Lung microvascular endothelial cell (primary cell): Measurements from ENCODE around the gene SCNM1. TPM values are rescaled to one million over a fixed set of nuclear protein-coding genes. Genes with fewer than 3 reads are reported as not detected.
"Not testable (repeated sequence)": the region's sequence is repeated elsewhere in the genome, so short reads cannot be mapped to it uniquely, and the experiment has no call there.

Source experiments
- DNase-seq, 2 donors: peaks; one replicate each; pipeline versions ENCODE4 v3.0.0 to v3.0.0-alpha.2; 2010; ENCODE audit warnings: low read depth in 2 of 2
- total RNA-seq: library from RNA; depleted of rRNA; stranded (reverse); fragments of >200 nt; gene quantifications from 2 replicates; pipeline ENCODE4 v1.2.1, GENCODE V29; 2014

The SCNM1 gene
- total RNA-seq, 1 donor from 2014 or later, result 26.8 TPM

DNA sequence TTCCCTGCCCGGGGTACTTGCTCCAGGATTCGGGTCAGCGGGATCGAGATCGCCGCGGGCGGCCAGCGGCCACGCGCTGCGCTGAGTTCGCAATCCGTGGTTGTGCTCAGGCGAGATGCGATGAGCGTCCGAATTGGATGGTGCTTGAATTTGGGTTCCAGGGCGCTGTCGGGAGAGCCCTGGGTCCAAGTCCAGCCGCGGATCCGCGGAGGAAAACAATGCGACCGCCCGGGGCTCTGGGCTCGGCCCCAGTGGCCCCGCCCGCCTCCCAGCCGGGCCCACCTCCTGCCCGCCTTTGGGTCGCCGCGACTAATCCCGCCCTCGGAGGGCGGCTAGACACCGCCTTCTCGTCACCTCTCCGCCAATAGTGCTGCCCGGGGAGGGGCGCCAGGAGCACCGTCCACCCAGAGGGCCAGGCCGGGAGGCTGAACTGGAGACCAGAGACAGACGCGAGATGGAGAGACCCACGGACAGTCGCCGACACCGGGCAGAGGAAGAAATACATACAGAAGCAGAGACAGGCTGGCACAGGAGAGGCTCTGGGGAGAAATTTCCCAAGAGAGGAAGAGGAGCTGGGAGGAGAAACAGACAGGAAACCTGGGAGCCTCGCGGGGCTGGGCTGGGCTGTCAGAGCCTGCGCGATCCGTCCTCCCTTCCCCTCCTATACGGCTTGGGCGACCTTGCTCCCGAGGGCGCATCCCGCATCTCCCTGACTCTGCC, 19.4 kb upstream of the SCNM1 start, which contains the start of gene SEMA6C:
Gene SEMA6C (minus strand): TSS at position 220 of the 720 bp plus-strand sequence. CDS start 4,010 bp downstream, outside the sequence.
- peak; percentile 92 to 93 for DNase-seq

DNA sequence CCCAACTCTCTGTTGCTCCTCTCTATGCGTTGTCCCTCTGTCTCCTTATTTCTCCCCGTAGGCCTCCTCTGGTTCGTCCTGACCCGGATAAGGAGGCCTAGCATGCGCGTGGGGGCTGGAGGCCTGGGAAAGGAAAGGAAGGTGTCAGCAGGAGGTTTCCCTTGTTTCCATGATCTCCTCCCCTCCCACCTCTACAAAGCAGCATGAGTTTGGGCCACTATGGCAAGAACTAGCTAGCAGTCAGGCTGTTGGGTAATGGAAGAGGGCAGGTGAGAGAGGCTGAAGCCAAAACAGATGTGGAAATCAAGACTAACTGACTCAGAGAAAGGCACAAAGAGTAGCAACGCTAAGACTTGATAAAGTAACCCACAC, 18.8 kb upstream of the SCNM1 start:
- DNase-seq, result peak; percentile 42 to 50

DNA sequence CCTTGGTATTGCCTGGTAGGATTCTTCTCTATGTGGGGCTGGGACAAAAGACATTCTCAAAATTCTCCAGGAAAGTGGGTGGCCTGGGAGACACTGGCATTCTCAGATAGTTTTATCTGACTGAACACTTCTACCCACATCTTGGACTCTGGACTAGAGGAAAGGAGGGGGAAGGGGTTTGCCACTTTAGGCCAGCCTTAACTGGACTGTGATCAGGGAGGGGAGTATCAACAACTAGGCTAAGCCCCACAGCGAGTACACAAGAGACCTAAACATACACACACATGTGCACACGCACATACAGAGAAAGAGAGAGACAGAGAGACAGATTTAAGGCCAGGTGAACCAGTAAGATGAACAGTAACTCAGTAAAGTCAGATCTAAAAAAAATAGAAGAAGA, 18.3 kb upstream of the SCNM1 start:
- no peak for DNase-seq

DNA sequence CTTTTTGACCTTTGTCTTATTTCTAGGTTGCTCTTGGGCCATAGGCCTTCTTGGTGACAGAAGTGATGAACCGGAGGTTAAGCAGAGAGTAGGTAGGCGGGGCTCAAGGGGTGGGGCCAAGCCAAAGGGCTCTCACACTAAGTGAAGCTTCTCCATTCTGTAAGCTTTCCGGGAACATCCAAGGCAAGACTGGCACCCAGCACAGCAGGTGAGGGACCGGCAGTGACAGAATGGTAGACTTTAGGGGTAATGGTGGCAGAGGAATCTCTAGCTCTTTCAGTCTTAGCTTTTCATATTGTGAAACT, 9.5 kb upstream of the SCNM1 start, which contains the start of gene TNFAIP8L2:
Gene TNFAIP8L2 (plus strand): TSS at position 135 of the 305 bp plus-strand sequence. CDS start 2,049 bp downstream, outside the sequence.
- DNase-seq, result no peak

DNA sequence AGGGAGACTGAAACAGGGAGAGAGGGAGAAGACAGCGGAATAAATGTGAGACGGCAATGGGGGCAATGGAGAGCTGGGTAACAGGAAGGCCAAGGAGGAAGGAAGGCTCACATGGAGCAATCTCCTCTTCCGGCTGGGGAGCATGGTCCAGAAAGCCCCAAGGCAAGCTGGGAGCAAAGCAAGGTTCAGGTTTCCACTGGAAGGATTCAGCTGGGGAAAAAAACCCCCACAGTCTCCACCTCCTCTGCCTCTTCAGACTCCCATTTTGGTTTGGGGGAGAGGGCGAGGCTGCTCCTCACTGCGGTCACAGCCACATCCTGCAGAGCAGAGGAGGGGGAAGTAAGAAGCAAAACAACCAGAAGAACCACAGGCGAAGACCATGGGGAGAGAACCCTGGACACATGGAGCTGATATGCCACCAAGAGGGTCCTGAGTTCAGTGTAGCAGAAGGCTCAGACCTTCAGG, 8.8 kb upstream of the SCNM1 start:
- DNase-seq, result no peak

DNA sequence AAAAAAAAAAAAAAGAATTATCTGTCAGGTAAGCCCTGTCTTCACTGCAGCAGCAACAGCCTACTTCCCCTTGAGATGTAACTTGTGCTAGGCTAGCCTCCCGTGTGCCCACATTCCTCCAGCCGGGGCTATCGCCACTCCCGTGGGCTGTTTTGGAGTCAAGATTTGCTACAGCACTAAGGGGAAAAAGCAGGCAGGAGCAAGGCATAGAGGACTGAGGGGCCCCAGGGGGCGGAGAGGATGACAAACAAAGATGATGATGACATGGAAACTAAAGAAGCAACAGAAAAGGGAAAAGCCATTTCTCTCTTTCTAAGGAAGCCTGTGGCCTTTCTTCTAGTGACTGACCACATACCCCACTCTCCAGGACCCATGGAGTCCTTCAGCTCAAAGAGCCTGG, 7.6 kb upstream of the SCNM1 start:
- DNase-seq, result no peak

DNA sequence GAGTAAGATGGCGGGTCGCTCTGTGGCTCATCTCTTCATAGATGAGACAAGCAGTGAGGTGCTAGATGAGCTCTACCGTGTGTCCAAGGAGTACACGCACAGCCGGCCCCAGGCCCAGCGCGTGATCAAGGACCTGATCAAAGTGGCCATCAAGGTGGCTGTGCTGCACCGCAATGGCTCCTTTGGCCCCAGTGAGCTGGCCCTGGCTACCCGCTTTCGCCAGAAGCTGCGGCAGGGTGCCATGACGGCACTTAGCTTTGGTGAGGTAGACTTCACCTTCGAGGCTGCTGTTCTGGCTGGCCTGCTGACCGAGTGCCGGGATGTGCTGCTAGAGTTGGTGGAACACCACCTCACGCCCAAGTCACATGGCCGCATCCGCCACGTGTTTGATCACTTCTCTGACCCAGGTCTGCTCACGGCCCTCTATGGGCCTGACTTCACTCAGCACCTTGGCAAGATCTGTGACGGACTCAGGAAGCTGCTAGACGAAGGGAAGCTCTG, 7.1 kb upstream of the SCNM1 start:
- peak in 1 of 2 donors; percentile 75 for DNase-seq

DNA sequence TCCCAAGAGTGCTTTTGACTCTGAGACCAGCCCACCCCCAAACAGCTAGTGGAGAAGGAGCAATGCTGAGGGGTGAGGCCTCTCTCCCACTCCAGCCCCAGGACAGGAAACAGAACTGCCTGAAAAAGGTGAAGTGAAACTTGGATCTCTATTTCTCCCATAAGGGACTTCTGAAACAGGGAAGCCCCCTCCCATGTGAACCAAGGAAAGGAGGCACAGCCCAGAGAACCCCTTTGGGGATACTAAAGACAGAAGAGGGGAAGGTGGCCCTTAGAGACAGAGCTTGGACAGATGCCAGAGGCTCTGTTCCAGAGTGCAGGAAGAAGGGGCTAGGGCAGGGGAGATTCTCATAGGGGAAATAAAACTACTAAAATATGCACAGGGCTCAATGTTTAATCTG, 6.6 kb upstream of the SCNM1 start:
- DNase-seq, result no peak

DNA sequence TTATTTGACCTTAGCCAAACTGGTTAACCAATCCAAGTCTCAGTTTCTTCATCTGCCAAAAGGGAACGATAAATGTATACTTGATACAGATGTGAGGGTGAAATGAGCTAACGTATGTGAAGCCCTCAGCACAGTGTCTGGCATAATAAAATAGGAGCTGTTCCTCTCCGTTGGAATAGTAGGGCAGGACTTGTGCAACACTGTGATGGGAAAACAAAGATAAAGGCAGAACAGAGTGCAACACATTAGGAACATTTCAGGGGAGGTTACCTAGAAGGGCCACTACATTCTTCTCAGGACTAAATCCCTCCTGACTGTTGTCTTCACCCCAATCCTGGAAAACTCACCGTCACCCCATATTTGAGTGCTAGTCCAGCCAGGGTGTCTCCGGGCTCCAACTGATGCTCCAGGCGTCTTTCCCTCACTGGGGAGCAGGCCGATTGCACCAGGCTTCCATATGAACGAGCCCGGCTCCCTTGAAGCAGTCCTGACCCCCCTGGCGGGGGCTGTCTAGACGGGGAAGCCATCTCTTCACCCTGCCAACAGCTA, 1.1 kb upstream of the SCNM1 start:
- DNase-seq, result peak in 1 of 2 donors; percentile 16

DNA sequence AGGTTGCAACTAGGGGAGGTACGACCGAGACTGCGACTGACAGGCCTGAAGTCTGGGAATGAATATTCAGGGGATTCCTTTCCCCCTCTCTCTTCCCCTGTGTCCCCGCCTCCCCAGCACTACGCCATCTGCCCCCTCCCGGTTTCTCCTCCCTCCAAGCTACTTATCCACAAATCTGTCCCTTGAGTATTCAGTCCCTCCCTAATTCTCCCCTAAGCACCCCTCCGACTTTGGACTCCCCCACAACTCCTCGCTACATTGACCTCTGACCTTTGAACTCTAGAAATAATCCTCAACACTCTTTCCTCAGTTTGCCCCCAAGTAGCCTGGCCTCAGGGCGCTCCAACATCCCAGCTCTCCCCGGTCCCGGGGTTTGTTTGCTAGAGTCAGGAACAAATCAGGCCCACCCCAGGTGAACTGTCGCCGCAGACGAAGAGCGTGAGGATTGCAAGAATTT, 635 bp upstream of the SCNM1 start:
- DNase-seq, result peak; percentile 33 to 46

DNA sequence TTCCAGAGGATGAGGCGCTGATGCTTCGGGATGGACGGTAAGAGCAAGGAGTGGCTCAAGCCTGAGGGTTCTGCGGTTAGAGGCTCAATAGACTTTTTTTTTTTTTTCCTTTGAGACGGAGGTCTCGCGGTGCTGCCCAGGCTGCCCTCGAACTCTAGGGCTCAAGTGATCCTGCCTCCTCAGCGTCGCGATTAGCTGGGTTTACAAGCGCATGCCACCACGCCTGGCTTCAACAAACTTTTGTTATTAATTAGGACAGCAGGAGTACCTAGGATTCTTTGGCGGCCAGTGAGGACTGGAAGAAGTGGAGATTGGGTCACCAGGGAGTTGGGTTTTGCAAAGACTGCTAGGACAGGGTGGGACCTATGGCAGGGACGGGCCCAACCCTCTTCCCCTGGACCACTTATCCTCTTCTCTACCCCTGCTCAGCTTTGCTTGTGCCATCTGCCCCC, 587 bp downstream of the SCNM1 start:
- peak; percentile 20 to 64 for DNase-seq

DNA sequence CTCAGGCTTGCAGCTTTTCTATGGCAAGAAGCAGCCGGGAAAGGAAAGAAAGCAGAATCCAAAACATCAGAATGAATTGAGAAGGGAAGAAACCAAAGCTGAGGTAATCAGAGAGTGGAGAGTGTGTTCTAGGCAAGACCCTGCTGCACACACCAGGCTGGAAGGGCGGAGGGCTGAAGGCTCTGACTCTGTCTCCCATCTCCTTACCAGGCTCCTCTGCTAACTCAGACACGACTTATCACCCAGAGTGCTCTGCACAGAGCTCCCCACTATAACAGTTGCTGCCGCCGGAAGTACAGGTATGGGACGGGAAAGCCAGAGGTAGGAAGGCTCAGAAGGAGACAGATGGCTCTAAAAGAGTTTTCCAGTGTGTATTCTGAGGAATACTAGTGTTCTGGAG, 1.2 kb downstream of the SCNM1 start:
- no peak for DNase-seq

DNA sequence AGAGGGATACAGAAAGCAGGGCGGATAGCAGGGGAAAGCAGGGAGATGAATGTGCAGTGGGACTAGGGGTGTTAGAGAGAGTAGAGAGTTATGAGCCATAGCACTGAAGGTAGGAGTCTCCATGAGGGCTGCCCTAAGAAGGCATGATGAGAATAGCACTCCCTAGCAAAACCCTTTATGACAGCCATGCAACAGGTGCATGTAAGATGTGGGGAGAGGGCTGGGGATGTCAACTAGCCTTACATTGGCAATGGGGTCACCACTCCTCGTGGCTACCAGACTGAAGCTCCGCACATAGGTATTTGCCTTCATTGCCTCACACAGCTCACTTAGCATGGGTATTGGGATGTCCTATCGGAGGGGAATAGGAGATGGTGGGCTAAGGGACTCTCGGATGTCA, 5.2 kb downstream of the SCNM1 start:
- no peak for DNase-seq

DNA sequence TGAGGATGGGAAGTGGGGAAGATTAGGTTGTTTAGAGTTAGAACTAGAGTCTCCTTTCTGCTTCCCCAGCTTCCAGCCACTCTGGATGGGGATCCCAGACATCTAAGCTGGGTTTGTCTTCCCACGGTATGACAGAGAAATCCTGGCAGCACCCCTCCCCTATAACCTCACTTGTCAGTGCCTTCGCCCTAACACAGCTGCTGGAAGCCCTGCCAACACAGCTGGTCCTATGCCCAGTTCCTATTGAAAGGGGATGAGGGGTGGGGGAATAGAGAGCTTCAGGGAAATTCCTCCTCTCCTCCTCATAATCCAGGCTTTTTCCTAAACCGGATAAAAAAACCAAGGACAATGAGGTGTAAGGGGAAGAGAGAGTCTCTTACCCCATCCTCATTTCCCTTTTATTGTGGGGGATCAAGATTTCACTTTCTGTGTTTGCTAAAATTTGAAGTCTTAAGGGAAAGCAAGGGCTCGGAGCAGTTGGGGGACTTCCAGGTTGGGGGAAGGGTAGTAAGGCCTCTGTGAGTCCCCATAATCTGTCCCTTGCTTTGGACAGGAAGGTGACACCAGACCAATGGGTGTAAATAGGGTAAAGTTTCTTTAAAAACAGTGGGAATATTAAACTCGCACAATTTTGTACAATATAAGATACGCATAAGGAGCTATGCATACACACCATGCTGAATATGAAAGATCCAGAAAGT, 9.2 kb downstream of the SCNM1 start:
- peak in 1 of 2 donors; percentile 33 for DNase-seq

DNA sequence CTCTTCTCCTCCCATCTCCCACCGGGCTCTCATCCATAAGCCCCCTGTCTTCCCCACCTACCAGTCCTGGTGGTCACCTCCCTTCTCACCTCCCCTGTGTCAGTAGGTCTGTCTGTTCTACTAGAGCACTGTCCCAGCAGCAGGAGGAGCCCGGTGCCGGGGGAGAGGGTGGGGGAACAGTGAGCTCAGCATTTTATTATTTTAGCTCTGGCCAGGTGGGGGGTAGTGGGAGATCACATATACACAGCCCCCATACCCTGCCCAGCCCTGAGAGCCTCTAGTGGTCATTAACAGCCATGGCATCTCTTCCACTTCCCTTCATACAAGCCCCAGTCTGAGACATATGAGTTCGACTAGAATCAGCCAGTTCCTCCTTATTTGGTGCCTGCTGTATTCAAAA, 9.9 kb downstream of the SCNM1 start, which contains the start of gene TMOD4:
Gene TMOD4 (minus strand): TSS at position 119 of the 400 bp plus-strand sequence. CDS start 1,106 bp downstream, outside the sequence.
- peak; percentile 45 to 51 for DNase-seq

DNA sequence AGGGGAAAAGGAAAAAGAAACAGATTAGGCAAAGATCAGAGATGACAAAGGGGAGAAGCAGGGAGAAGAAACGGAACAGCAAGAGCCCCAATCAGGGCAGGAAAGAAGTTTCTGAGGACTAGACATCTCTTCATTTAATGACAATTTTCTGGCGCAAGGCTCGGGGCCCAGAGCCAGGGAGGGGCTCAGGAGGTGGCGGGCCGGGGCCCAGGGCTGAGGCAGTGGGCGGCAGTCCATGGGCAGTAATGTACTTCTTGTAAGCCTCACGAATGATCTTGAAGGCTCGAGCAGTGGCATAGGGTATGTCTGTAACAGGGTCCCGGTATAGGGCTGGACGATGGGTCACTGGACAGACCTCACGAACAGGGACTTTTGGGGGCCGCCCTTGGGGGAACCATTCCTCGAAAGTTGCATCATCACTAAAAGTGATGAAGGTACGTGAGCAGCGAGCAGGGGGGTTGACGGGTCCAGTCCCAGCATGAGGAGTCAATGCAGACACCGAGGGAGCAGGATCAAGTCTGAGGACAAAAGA, 10.6 kb downstream of the SCNM1 start:
- no peak for DNase-seq

DNA sequence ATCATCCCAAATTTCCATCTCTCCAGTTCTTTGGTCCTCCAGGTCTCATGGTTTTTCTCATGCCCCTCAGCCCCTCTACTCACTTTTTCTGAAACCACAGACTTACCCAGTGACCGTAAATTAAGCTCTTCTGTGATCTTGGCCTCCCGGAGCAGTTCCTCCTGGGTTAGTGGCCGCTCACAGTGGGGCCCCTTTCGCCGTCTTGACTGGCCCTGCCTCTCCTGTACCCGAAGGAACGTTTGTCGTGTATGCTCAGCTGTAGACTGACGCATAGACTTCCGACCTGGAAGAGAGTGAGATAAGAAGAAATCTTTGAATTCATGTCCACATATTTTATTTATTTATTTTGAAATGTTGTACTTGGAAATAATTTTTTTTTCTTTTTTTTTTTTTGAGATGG, 18.3 kb downstream of the SCNM1 start:
- no peak for DNase-seq

DNA sequence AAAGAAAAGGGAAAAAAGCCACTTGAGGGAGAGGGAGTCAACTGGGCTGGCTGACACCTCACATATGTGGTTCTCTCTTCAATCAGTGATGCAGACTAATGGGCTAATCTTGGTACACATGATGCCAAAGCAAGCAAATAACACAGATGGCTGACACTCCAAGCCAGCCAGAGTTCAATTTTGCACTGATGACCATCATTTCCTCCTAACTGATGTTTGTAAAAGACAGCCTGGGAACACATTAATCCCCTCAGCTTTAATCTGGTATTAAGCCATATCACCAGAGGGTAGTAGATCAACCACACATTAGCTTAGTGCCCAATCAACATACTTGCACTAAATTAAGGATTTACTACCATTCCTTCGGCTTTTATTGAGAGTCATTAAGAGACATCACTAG, 21.3 kb downstream of the SCNM1 start:
- DNase-seq, result no peak

DNA sequence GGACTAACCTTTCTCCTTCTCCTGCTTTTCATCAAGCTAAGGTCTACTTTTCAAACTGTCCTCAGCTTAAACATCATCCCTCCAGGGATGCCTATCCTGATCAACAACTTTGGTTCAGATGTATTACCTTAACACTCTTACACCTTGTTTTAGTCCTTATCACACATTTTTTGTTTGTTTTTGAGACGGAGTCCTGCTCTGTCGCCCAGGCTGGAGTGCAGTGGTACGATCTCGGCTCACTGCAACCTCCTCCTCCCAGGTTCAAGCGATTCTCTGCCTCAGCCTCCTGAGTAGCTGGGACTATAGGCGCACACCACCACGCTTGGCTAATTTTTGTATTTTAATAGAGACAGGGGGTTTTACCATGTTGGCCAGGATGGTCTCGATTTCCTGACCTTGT, 22.7 kb downstream of the SCNM1 start:
- DNase-seq, result not testable (repeated sequence)

DNA sequence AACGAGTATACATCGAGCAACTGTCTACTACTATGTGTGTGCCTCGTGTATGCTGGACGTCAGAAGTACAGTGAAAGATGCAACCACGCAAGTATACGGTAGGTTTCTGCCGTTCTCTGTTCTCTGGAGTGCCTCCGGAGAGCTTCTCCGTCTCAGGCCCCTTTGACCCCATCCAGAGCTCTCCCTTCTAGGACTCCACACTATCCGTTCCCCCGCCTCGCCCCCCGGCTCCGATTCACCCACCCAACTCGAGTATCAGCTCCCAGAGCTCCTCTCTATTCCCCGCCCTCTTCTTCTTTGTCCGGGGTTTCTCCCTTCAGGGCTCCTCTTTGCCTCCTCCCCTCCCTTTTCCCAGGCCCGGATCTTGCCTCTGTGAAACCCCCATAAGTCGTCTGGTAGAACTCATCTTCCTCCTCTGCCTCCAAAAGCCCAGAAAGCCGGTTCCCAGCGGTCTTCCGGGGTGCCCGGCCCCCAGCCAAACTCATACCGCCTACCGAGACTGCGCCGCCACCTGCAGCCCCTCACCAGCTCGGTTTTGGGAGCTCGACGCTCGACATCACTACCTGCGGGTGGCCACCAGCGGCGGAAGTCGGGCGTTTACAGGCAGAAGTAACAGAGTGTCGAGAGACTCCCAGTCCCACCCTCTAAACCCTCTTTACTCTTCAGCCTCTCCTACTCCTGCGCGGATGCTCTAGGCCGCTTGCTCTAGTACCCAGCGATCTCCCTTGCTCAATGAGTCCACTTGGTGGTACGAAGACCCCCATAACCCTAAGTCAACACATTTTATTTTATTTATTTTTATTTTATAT, 23.9 kb downstream of the SCNM1 start, which contains the start of gene VPS72:
Gene VPS72 (minus strand): TSS at position 561 of the 809 bp plus-strand sequence. CDS start 76 bp downstream, at position 485.
- DNase-seq, result peak; percentile 92

DNA sequence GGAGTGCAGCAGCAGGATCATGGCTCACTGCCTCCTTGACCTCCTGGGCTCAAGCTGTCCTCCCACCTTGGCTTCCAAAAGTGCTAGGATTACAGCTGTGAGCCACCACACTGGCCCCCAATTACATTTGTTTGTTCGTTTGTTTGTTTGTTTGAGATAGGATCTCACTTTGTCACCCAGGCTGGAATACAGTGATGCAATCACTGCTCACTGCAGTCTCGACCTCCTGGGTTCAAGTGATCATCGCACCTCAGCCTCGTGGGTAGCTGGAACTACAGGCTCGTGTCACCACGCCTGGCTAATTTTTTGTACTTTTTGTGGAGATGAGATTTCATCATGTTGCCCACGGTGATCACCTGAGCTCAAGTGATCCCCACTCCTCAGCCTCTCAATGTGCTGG, 26.1 kb downstream of the SCNM1 start:
- no peak for DNase-seq
